GM21381 (cell line): Measurements from ENCODE around the gene SERGEF.

Experiments used
- ATAC-seq: cut with Tn5 transposase; IDR thresholded peaks from one replicate; pipeline ENCODE4 v1.9.1; 2021; ENCODE audit warnings: mild to moderate bottlenecking, moderate library complexity; ENCODE audit not compliant: unreplicated experiment

Gene SERGEF

GRCh38 chr11:17821648-17822400 is 191.0 kb downstream of the SERGEF start:
- ATAC-seq, result no peak

DNA sequence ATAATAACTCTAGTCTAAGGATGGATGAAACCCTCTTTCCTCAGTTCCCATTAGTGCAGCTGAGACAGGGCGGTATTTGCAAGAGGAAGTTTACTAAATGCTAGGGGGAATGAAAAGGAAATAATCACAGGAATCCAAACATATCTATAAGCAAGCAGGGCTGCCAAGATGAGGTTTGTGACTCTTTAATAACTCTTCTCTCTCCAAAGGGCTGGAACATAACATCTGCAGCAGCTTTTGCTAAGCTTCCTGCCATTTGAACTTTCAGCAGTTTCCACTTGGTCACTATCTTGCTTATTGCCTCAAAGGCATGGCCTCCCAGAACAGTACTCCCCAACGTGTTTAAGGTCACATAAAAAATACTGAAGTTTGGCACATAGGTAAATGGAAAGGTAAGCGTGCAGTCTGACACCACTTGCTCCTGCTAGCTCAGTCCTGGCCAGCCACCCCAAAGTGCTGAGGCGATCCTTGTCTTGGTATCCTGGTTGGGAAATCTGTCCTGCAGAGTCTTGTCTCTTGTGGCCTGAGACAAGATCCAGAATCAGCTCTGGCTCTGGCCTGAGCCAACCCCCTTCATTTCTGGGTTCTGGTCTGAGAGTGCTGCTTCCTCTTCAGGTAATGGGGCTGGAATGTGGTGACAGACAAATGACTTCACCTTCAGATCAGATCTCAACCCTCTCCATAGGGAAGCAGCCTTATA is 196.5 kb downstream of the SERGEF start:
- no peak for ATAC-seq

GRCh38 chr11:17814546-17814945 is 198.3 kb downstream of the SERGEF start:
- no peak for ATAC-seq

- ATAC-seq, result no peak
Observed at GRCh38 chr11:17813391-17814059, 199.3 kb downstream of the SERGEF start.

GRCh38 chr11:17812865-17813187 is 200.0 kb downstream of the SERGEF start:
- no peak for ATAC-seq

DNA sequence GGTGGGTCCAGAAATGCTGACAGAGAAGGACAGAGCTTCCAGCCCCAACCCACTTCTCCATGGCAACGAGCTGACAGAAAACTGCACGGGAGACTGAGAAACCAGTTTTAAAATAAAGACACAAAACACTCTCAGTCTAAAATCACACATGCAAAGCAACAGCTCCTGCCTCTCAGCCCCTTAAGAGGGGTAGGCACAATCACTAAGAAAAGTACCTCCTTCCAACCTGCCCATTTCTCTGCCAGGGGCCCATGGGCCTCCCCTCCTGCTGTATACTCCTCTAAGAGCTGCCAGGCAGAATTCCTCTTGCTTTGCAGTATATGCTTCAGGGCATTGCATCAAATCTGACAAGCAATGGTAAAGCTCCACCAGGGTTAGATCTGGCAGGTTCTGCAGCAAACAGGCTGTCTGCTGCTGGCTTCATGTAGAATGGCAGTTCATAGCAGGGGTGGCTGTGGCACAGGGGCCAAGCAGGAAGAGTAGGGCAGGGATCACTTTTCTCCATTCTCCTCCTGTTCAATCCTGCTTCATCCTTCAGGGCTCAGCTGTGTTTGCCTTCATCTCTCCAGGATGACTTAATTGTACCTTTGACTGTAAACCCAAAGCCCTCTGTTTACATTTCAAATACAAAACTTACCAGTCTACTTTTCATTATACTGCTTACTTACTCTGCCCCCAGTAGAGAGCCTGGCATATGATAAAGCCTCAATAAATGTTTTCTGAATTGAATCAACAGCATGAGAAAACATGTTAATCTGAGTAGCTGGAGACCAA is 200.6 kb downstream of the SERGEF start:
- ATAC-seq, result no peak

DNA sequence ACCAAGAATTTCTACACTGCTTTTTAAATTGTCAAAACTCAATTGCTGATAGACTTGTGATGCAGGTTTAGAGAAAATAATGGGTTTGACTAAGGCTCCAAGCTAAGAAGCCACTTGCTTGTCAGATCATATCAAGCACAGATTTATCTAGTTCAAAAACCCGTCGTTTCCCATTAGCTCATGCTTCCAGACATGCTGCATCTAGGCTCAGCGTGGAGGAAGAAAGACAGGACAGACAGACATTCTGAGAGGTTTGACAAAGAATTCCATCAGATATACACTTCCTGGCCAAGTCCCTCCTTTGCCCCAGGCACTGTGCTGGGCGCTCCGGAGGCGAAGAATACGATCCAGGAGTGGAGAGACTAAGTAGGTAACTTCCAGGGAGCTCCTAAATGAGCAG is 201.5 kb downstream of the SERGEF start:
- no peak for ATAC-seq

- ATAC-seq, result no peak
Observed at GRCh38 chr11:17810746-17811145, 202.1 kb downstream of the SERGEF start.

DNA sequence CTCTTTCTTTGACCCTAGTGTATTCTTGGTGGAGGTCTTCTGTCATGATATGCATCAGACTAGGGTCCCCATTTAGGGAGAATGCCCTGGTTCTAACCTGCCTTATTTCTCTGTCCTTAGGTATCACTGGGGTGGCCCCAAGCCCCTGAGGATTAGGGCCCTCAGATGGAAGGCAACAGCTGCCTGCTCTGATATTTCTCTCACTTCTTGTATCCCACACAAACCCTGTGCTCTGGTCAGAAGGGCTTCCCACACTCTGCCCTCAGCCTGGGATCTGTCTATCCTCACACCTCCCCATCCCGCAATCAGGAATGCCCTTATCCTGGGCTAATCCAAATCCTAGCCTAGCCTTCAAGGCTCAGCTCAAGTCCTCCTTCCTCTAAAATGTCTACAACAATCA is 202.8 kb downstream of the SERGEF start:
- no peak for ATAC-seq

GRCh38 chr11:17807034-17807433 is 205.8 kb downstream of the SERGEF start:
- no peak for ATAC-seq

- no peak for ATAC-seq
Observed at GRCh38 chr11:17805873-17806272, 207.0 kb downstream of the SERGEF start.

- ATAC-seq, result no peak
Observed at GRCh38 chr11:17805043-17805442, 207.8 kb downstream of the SERGEF start.

- no peak for ATAC-seq
Observed at GRCh38 chr11:17803754-17804334, 209.0 kb downstream of the SERGEF start.

DNA sequence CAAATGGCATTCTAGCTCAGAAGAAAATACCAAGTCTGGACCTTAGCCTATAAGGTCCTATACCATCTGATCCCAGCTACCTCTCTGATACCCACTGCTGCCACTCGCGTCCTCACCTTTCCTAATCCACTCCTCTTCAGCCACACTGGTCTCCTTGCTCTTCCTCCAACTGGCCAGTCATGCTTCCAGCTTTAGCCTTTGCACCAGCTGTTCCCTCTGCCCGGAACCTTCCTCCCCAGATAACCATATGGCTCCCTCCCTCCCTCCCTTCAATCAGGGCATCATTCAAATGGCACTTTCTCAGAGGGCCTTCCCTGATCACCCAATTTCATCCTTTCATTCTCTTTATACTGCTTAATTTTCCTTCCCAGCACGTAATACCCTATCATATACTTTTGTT is 210.4 kb downstream of the SERGEF start:
- no peak for ATAC-seq

DNA sequence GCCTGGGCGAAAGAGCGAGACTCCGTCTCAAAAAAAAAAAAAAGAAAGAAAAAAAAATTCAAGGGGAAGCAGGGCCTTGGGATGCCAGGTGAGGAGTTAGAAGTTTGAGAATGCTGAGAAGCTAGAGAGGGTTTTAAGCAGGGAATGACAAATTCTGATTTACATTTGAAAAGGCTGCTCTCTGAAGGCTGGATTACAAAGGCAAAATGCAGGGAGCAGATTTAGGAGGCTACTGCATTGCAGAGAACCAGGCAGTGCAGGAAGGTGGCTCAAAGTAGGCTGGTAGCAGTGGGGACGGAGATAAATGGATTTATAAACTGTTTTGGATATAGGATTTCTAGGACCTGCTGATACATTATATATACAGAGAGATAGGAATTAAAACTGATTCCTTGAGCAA is 211.7 kb downstream of the SERGEF start:
- ATAC-seq, result no peak

- ATAC-seq, result no peak
Observed at GRCh38 chr11:17799147-17799546, 213.7 kb downstream of the SERGEF start.

DNA sequence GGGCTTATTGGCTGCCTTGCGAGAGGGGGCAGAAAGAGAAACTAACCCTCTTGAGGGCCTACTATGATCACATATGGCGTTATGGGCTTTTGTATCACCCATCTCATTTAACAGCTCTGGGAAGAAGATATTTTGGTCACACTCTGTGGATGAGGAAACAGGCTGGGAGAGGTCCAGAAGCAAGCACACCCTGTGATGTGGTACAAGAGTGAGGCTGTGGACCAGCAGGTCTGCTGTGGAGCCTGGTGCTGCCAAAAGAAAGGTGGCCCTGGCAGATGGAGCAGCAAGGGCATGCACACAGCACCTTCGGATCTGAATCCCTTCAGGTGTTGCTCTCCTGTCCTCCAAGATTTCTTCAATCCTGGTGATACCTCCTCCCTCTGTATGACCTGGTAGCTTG is 214.1 kb downstream of the SERGEF start:
- no peak for ATAC-seq

GRCh38 chr11:17798253-17798652 is 214.6 kb downstream of the SERGEF start:
- ATAC-seq, result no peak

DNA sequence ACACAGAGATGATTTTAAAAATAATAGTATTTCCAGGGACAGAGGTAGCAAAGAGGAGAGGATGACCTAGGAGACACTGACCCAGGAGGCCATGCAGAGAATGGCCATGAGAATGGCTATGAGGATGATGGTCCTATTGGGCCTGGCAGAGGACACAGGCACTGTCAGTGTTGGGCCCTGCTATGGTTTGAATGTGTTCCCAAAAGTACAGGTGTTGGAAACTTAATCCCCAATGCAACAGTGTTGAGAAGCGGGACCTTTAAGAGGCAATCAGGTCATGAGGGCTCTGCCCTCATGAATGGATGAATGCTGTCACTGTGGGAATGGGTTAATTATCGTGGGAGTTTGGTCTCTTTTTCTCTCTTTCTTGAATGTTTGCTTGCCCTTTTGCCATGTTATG is 216.7 kb downstream of the SERGEF start:
- no peak for ATAC-seq

DNA sequence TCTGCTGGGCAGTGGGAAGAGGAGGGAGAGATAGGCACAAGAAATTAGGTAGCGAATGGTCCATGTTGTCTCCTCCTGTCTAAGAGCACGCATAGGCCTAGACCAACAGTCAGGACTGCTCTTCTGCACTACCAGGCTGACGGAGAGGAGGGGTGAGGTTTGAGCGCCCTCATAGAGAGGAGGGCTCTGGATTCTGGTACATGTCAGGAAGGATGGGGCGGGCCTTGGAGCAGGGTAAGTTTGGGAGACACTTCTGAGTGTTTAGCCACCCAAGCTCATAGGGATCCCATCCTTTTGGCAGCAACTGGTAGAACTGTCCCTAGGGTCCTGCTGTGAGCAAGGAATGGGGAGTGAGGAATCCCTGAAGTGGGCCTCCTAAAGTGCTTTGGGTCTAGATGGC is 217.9 kb downstream of the SERGEF start:
- no peak for ATAC-seq

- no peak for ATAC-seq
Observed at GRCh38 chr11:17793642-17794170, 219.1 kb downstream of the SERGEF start.
